Mucosa of stomach (tissue), 1 donor: ENCODE measurements around the gene SLC27A3.

ENCODE experiments used
- H3K27me3 ChIP-seq: one replicate; pipeline ENCODE4 v1.7.0; 2013; ENCODE audit warnings: mild to moderate bottlenecking, low read length; ENCODE audit not compliant: control insufficient read depth, insufficient read depth
- H3K36me3 ChIP-seq: one replicate; pipeline ENCODE4 v1.7.0; 2013; ENCODE audit warnings: low read length; ENCODE audit not compliant: control insufficient read depth, insufficient read depth
- H3K4me1 ChIP-seq: one replicate; pipeline ENCODE4 v1.7.0; 2013; ENCODE audit warnings: mild to moderate bottlenecking, low read length; ENCODE audit not compliant: control insufficient read depth, insufficient read depth
- H3K4me3 ChIP-seq: one replicate; pipeline ENCODE4 v1.7.0; 2013; ENCODE audit warnings: low read length
- H3K9ac ChIP-seq: one replicate; pipeline ENCODE4 v1.7.0; 2013; ENCODE audit warnings: mild to moderate bottlenecking, low read length, moderate library complexity
- H3K9me3 ChIP-seq: one replicate; pipeline ENCODE4 v1.7.0; 2013; ENCODE audit warnings: mild to moderate bottlenecking, low read length, moderate library complexity; ENCODE audit not compliant: control insufficient read depth
- donor health status: Pancreatic carcinoma.

Gene SLC27A3

DNA sequence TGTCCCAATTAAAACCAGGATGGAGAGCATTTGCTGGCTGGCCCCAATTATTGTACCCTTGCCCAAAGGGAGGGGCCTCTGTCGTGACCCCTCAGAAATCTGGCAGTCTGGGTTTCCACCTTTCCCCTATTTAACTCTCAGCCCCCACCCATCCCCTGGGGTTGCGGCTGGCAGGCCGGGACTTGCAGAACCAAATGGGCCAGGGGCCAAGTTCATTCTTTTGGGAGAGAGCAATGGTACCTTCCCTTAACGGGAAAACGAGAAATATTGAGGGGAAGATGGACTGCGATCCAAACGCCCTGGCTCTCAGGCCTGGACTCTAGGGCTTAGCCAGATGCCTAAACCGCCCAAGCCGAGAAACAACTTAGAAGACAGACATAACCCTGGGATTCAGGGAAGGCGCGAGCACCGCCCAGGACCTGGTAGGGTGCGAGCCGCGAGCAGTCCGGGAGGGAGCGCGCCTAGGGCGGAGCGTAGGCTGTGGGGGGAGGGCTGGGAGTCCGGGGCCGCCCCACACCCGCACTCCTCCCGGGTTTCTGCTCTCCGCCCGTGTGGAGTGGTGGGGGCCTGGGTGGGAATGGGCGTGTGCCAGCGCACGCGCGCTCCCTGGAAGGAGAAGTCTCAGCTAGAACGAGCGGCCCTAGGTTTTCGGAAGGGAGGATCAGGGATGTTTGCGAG lies at the start of gene SLC27A3:
TSS of gene SLC27A3 (plus strand) at position 628 of the 678 bp plus-strand sequence. CDS start 91 bp downstream, outside the sequence.
- Histone ChIP-seq H3K4me1 (peaks cover 32% of the 10 kb centered on the region), H3K27me3 (no peaks in the 10 kb centered on the region), H3K4me3 (peak within 1 kb of the TSS; percentile 49), H3K9ac (peak within 1 kb of the TSS; percentile 56), H3K9me3 (no peaks in the 10 kb centered on the region), H3K36me3 (no peaks in the 10 kb centered on the region)

- H3K4me3 ChIP-seq, result peak within 1 kb of the TSS; percentile 98
- H3K27me3 ChIP-seq, result no peaks in the 10 kb centered on the region
- H3K4me1 ChIP-seq, result peaks cover 17% of the 10 kb centered on the region
- H3K9ac ChIP-seq, result peak within 1 kb of the TSS; percentile 100
- H3K36me3 ChIP-seq, result no peaks in the 10 kb centered on the region
- H3K9me3 ChIP-seq, result no peaks in the 10 kb centered on the region
Observed at GRCh38 chr1:153727463-153728304, 47.5 kb upstream of the SLC27A3 start, which contains the start of gene INTS3. TSS of gene INTS3 (plus strand) at chr1:153728050. CDS start at chr1:153728635, 585 bp downstream.

- Histone ChIP-seq H3K9ac (peak overlapping the region; percentile 100), H3K27me3 (no peaks in the 10 kb centered on the region), H3K9me3 (no peaks in the 10 kb centered on the region), H3K4me1 (peaks cover 18% of the 10 kb centered on the region), H3K36me3 (no peaks in the 10 kb centered on the region), H3K4me3 (peak overlapping the region; percentile 98)
Observed at GRCh38 chr1:153728305-153729066, 46.7 kb upstream of the SLC27A3 start.

GRCh38 chr1:153730468-153730988 lies 44.7 kb upstream of the SLC27A3 start:
- Histone ChIP-seq H3K4me3 (no peak overlapping the region), H3K36me3 (no peaks in the 10 kb centered on the region), H3K9me3 (no peaks in the 10 kb centered on the region), H3K27me3 (no peaks in the 10 kb centered on the region), H3K4me1 (peaks cover 24% of the 10 kb centered on the region), H3K9ac (no peak overlapping the region)

DNA sequence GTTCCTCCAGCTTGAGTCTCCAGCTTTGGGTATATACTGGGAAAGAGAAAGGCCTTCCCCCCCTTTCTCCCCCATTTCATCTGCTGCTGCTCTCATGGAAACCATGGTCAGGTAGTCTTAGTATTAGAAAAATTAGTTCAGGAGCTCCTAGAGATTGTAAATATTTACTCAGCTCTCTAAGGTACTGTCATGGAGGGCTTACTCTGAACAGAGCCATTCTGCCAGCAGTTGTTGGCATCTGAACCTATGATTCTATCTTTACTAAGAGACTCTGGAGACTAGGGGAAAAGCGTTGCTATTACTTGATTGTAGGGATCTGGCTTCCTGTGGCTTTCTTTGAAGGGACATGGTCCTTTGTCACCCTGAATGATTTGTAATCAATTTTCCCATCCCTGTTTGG lies 41.2 kb upstream of the SLC27A3 start:
- H3K27me3 ChIP-seq, result no peaks in the 10 kb centered on the region
- no peak overlapping the region for H3K9ac ChIP-seq
- H3K36me3 ChIP-seq, result no peaks in the 10 kb centered on the region
- no peaks in the 10 kb centered on the region for H3K9me3 ChIP-seq
- no peak overlapping the region for H3K4me3 ChIP-seq
- peaks cover 28% of the 10 kb centered on the region for H3K4me1 ChIP-seq

GRCh38 chr1:153734396-153735089 lies 40.7 kb upstream of the SLC27A3 start:
- peaks cover 22% of the 10 kb centered on the region for H3K4me1 ChIP-seq
- no peaks in the 10 kb centered on the region for H3K27me3 ChIP-seq
- no peaks in the 10 kb centered on the region for H3K9me3 ChIP-seq
- H3K9ac ChIP-seq, result no peak overlapping the region
- no peaks in the 10 kb centered on the region for H3K36me3 ChIP-seq
- no peak overlapping the region for H3K4me3 ChIP-seq

GRCh38 chr1:153735090-153735420 lies 40.2 kb upstream of the SLC27A3 start:
- H3K4me1 ChIP-seq, result peaks cover 20% of the 10 kb centered on the region
- H3K9me3 ChIP-seq, result no peaks in the 10 kb centered on the region
- no peak overlapping the region for H3K4me3 ChIP-seq
- no peaks in the 10 kb centered on the region for H3K36me3 ChIP-seq
- H3K27me3 ChIP-seq, result no peaks in the 10 kb centered on the region
- H3K9ac ChIP-seq, result no peak overlapping the region

- Histone ChIP-seq H3K4me1 (peaks cover 8% of the 10 kb centered on the region), H3K4me3 (no peak overlapping the region), H3K36me3 (peaks cover 23% of the 10 kb centered on the region), H3K9me3 (no peaks in the 10 kb centered on the region), H3K9ac (no peak overlapping the region), H3K27me3 (no peaks in the 10 kb centered on the region)
Observed at GRCh38 chr1:153741986-153742385, 33.2 kb upstream of the SLC27A3 start.

- Histone ChIP-seq H3K9ac (no peak overlapping the region), H3K27me3 (no peaks in the 10 kb centered on the region), H3K4me3 (no peak overlapping the region), H3K36me3 (peaks cover 26% of the 10 kb centered on the region), H3K4me1 (peaks cover 8% of the 10 kb centered on the region), H3K9me3 (no peaks in the 10 kb centered on the region)
Observed at GRCh38 chr1:153742411-153743142, 32.6 kb upstream of the SLC27A3 start.

DNA sequence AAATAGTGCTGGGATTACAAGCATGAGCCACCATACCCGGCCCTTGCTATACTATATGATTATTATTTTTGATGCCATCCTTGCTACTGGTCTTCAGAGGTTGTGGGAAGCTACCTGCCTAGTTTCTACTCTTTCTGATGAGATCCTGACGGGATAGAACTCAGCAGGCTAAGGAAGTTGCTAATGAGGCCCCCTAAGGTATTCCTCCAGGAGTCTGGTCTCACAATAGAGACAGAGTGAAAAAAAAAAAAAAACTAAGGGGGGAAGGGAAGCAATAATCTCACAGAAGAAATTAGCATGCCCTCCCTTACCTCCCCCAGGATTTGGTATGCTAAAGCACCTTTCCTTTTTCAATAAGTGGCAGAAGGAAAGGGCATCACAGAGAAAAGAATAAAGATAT lies 29.8 kb upstream of the SLC27A3 start:
- Histone ChIP-seq H3K9ac (no peak overlapping the region), H3K27me3 (no peaks in the 10 kb centered on the region), H3K9me3 (no peaks in the 10 kb centered on the region), H3K4me3 (no peak overlapping the region), H3K4me1 (peaks cover 16% of the 10 kb centered on the region), H3K36me3 (peaks cover 36% of the 10 kb centered on the region)

GRCh38 chr1:153746174-153746573 lies 29.0 kb upstream of the SLC27A3 start:
- Histone ChIP-seq H3K9me3 (no peaks in the 10 kb centered on the region), H3K4me3 (no peak overlapping the region), H3K4me1 (peaks cover 19% of the 10 kb centered on the region), H3K27me3 (no peaks in the 10 kb centered on the region), H3K36me3 (peaks cover 32% of the 10 kb centered on the region), H3K9ac (no peak overlapping the region)
